Cardiac fibroblast (primary cell): ENCODE data around the gene TMEM94.
A peak's percentile ranks its signal among the peaks of the same experiment; 100 is the strongest.

Source experiments
- DNase-seq, 2 donors: peaks; one replicate each; pipeline versions ENCODE4 v3.0.0 to v3.0.0-alpha.2; 2010; ENCODE audit warnings: low read depth in 2 of 2
- H3K4me3 ChIP-seq, 2 donors: replicated peaks in 1 of 2; 1 replicate in 1 of 2; 2 replicates in 1 of 2; pipeline ENCODE4 v1.5.1; 2011; ENCODE audit warnings: low read depth in 2 of 2, low read length in 2 of 2, mild to moderate bottlenecking in 2 of 2, moderate library complexity in 1 of 2
- CTCF ChIP-seq: IDR thresholded peaks from one replicate; pipeline ENCODE4 v1.5.1; 2011; ENCODE audit warnings: low read depth, mild to moderate bottlenecking, low read length, inconsistent platforms

Gene TMEM94

DNA sequence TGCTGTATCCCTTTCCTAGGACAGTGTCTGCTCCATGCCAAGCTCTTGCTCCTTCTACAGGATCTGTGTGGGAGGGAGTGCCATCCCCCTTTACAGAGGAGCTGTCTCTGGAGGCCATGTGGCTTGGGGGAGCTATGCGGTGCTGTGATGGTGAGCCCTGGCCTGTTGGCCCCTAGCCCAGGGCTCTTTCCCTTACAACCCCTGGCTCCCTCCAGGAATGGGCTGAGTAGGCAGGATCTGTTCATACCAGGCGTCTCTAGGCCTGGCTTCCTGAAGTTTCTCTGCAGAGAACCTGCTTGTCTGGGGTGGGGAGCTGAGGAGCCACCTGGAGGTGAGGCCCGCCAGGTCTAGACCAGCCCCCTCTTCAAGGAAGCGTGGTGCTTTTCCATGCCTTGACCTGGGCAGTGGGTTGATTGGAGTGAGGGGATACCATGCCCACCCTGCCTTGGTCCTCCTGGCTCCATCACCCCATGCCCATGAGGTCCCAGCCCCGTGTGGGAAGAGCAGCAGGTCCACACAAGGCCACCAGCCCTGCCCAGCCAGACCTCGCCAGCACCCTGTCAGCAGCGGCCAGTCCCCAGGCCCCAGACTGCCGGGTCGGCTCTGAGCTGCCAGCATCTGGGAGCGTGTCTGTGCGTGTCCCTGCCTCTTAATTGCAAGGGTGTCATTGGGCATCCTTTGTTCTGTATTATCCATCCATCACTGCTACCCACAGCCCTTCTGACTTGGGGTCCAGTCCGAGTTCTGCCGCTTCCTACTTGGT lies 83.7 kb downstream of the TMEM94 start:
- no peak overlapping the region for H3K4me3 ChIP-seq

DNA sequence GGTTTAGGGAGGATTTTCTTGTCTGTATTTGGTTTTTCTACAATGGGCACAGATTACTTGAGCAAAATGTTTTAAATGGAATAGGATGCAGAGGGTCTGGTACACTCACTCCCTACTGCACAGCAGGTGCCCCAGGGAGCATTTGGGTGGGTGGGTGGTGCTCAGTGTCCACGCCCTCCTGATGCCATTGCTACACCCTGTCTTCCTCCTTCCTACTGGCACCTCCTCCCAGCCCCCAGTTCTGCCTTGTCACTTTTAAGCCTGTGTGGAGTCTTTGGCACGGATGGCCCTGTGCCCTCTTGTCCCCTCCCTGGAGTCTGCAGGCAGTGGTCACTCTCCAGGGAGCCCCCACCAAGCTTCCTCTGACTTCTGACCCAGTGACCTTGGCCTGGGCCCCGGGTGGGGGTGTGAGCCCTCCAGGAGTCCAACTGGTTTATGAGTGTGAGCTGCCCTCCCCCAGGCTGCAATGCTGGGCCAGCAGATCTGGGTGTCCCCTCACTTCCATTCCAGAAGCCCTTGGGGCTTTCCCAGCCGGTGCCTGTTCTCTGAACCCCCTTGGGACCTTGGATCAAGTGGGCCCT lies 84.6 kb downstream of the TMEM94 start:
- DNase-seq = no peak
- H3K4me3 ChIP-seq = no peak overlapping the region
- TF ChIP-seq CTCF = no peak

More for the DNA sequence above, 83.7 kb downstream of the TMEM94 start:
- DNase-seq = peak in 1 of 2 donors; percentile 19
- no peak for TF ChIP-seq CTCF

DNA sequence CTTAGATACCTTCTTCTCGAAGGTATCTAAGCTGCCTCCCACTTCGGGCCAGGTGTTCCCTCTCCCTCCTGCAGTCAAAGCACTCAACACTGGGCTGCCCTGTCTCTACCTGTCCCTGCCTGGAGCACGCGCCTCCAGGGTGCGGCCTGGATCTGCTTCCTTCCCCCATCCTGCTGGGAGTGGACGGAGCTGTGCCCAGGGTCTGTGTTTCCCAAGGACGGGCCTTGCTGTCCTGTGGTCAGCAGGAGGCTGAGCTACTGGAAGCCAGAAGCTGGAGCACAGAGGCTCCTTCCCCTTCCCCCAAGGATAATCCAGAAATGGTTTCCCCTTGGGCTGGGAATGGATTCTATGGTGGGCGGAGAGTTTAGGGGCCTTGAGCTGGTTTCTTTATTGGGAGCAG lies 85.8 kb downstream of the TMEM94 start:
- DNase-seq = no peak
- no peak for TF ChIP-seq CTCF
- H3K4me3 ChIP-seq = no peak overlapping the region

DNA sequence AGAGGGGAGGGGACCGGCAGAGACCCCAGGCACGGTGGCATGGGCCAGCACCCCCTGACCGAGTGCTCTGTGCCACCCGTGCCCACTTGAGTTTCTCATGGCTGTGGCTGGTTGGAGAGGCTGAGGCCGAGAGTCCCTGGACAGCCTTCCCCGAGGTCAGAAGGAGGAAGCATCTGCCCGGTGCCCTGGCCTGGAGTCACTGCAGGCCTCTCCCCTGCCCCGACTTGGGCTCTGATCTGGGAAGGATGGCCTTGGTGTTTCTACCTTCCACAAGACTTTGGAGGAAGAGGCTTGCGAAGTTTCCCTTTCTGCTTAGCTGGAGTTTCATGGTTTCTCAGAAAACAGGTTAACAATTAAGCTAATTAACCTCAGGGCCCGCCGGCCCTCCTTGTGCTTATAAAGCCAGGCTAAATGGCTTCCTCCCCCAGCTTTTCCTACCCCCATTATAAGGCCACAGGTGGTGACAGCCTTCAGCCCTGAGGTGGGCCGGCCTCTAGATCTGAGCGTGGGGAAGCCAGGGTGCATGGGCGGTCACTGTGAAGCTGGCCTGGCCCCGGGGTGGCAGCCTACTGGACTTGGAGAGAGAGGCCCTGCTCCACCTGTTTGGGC lies 86.4 kb downstream of the TMEM94 start:
- no peak overlapping the region for H3K4me3 ChIP-seq
- no peak for TF ChIP-seq CTCF
- DNase-seq = no peak

DNA sequence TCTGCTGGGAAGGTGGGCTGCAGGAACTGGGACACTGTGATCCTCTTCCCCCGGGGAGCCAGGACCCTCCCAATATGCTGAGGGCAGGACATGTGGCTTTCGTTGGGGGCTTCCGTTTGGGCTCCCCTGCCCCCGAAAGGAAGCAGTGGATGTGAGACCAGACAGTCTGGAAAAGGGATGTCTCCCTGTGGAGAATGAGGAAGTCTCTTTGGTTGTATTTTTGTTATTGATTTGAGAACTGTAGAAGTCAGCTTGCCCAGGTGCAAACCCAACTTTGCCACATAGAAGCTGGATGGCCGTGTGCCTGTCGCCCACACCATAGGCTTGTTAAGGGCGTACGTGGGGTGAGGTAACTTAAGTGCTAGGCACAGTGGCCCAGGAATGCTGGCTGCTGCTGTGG lies 87.8 kb downstream of the TMEM94 start:
- TF ChIP-seq CTCF = no peak
- no peak overlapping the region for H3K4me3 ChIP-seq
- no peak for DNase-seq

- no peak for TF ChIP-seq CTCF
Measured at GRCh38 chr17:75546181-75546580, 89.7 kb downstream of the TMEM94 start.

More at GRCh38 chr17:75546181-75546580, 89.7 kb downstream of the TMEM94 start:
- no peak for DNase-seq
- no peak overlapping the region for H3K4me3 ChIP-seq
